Sigmoid colon (tissue), 7 donors: ENCODE data around the gene MVB12B. TPM values are rescaled to one million over a fixed set of nuclear protein-coding genes. Genes with fewer than 3 reads are reported as not detected.

Source experiments
- DNase-seq: peaks from one replicate; pipeline ENCODE4 v3.0.0-alpha.2; 2019
- H3K27ac ChIP-seq, 4 donors: fragments of 200-600 bp; sonication (generic); one replicate each; pipeline ENCODE4 v1.5.1; 2016 to 2019; ENCODE audit warnings: mild to moderate bottlenecking in 1 of 4
- H3K27me3 ChIP-seq, 3 donors: fragments of 200-600 bp; sonication (generic); one replicate each; pipeline ENCODE4 v1.5.1; 2019; ENCODE audit warnings: mild to moderate bottlenecking in 1 of 3
- H3K36me3 ChIP-seq, 4 donors: fragments of 200-600 bp; sonication (generic); one replicate each; pipeline ENCODE4 v1.5.1; 2016 to 2019
- H3K4me1 ChIP-seq, 4 donors: fragments of 200-600 bp; sonication (generic); one replicate each; pipeline ENCODE4 v1.5.1; 2017 to 2019
- H3K4me3 ChIP-seq, 4 donors: fragments of 200-600 bp; sonication (generic); one replicate each; pipeline ENCODE4 v1.5.1; 2017 to 2019; ENCODE audit warnings: mild to moderate bottlenecking in 2 of 4, moderate library complexity in 1 of 4
- H3K9me3 ChIP-seq, 4 donors: fragments of 200-600 bp in 3 of 4; sonication (generic) in 3 of 4; one replicate each; pipeline versions ENCODE4 v1.5.1 to v1.6.1; 2013 to 2019
- EP300 ChIP-seq, 4 donors: sonication (generic); formaldehyde crosslinking; IDR thresholded peaks; one replicate each; pipeline ENCODE4 v1.6.1; 2017; ENCODE audit warnings: antibody characterized with exemption in 4 of 4
- POLR2A ChIP-seq, 2 donors: fragments of 450-650 bp; IDR thresholded peaks; one replicate each; pipeline ENCODE4 v1.6.1; 2016; ENCODE audit warnings: antibody characterized with exemption in 2 of 2, mild to moderate bottlenecking in 2 of 2, moderate library complexity in 2 of 2
- POLR2AphosphoS5 ChIP-seq, 4 donors: sonication (generic); formaldehyde crosslinking; IDR thresholded peaks; one replicate each; pipeline ENCODE4 v1.6.1; 2017; ENCODE audit warnings: antibody characterized with exemption in 4 of 4
- WGBS, 2 donors: extraction: QIAGEN DNeasy Blood & Tissue Kit; methylation state at CpG; one replicate each; pipeline ENCODE4 v1.1.7; 2013; 5-methylcytosine and 5-hydroxymethylcytosine counted together
- intact Hi-C: fragments of 100-400 bp; cut with DNase I; formaldehyde crosslinking; loops from one replicate; pipeline ENCODE4 v1.15.1; 2023
- polyA plus RNA-seq, 3 donors: library from polyadenylated mRNA; stranded (reverse); fragments of 200-250 nt; gene quantifications; one replicate each; pipeline ENCODE4 v1.2.3, GENCODE V29; 2013
- total RNA-seq, 4 donors: library from RNA; depleted of rRNA; stranded (reverse); fragments of >200 nt; gene quantifications; one replicate each; pipeline ENCODE4 v1.1.0, GENCODE V29; 2016
- TF ChIP-seq, protein P1 (sequence below), 4 experiments: fragments of 450-650 bp in 3 of 4; fragments of 200-600 bp in 1 of 4; IDR thresholded peaks; one replicate each; pipeline ENCODE4 v1.5.1; 2016 to 2019; ENCODE audit warnings: antibody characterized with exemption in 4 of 4, mild to moderate bottlenecking in 3 of 4, moderate library complexity in 2 of 4
- donor health status: healthy with polysubstance abuse.
- donor health status: Bipolar disorder and iron deficiency.
- donor health status: healthy.

The MVB12B gene
- total and polyA plus RNA-seq, 7 donors = 5.1 to 14.4 (median 12.2) TPM

DNA sequence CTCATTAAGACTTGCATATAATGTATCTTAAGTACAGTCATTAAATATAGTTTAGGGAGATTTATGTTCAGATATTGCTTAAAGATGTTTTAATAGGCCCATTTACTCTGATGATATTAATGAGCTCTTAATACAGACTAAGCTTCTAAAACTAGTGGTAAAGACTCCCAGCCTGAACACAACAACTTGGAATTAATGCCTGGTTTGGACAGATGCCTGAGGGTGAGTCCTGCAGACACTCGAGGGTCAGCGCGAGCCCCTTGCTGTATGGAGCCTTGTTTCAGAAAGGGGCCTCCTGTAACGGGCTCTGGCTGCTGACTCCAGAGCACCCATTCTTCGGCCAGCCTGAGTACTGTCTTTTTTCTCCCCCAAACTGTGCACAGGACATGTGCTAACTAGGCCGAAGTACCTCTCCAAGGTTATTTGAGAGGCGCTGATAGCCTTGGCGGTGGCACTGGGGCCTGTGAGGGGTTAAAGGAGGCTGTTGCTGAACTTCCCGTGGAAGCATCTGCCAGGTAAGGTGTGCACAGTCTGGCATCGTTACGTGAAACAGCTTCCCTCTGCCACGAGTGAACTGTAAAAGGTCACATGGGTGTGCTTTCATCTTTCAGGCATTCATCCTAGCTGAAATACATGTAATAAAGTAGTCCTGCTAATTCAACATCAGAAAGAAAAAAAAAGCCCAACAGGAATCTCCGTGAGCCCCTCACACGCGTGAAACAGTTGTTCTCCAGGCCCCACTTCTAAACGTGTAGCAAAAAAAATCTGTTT, 113.4 kb downstream of the MVB12B start:
- Histone ChIP-seq H3K27me3 (no peaks in the 10 kb centered on the region), H3K36me3 (no peaks in the 10 kb centered on the region), H3K9me3 (no peaks in the 10 kb centered on the region), H3K27ac (no peak overlapping the region), H3K4me1 (no peaks in the 10 kb centered on the region), H3K4me3 (no peak overlapping the region)
- TF ChIP-seq, protein P1, sequence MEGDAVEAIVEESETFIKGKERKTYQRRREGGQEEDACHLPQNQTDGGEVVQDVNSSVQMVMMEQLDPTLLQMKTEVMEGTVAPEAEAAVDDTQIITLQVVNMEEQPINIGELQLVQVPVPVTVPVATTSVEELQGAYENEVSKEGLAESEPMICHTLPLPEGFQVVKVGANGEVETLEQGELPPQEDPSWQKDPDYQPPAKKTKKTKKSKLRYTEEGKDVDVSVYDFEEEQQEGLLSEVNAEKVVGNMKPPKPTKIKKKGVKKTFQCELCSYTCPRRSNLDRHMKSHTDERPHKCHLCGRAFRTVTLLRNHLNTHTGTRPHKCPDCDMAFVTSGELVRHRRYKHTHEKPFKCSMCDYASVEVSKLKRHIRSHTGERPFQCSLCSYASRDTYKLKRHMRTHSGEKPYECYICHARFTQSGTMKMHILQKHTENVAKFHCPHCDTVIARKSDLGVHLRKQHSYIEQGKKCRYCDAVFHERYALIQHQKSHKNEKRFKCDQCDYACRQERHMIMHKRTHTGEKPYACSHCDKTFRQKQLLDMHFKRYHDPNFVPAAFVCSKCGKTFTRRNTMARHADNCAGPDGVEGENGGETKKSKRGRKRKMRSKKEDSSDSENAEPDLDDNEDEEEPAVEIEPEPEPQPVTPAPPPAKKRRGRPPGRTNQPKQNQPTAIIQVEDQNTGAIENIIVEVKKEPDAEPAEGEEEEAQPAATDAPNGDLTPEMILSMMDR (IDR thresholded peaks at IDR 0.05) = no peak
- TF ChIP-seq POLR2AphosphoS5 (IDR thresholded peaks at IDR 0.05) = no peak
- TF ChIP-seq EP300 (IDR thresholded peaks at IDR 0.05) = no peak
- TF ChIP-seq POLR2A (IDR thresholded peaks at IDR 0.05) = no peak
- 81 to 82% methylated on average over 16 of the region's 16 CpGs for WGBS, 2 donors
- peak; percentile 19 for DNase-seq
- intact Hi-C loops = no loop called here

DNA sequence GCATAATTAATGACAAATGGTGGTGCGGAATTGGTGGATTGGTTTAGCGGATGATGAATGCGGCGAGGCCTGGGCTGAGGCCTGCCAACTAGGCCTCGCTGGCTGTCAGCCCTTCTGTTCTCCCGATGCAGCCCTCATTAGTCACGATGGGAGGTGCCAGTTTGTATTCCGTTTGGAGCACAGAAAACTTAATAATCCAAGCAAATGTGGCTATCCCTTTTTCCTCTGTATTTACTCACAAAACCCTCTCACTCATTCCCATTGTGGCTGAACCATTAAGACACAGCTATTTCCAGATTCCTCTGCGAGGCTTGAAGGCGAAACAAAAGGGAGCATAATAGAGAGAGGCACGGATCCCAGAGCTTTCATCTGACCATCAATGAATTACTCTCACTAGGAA, 114.3 kb downstream of the MVB12B start:
- H3K36me3 ChIP-seq = no peaks in the 10 kb centered on the region
- DNase-seq = peak; percentile 28
- intact Hi-C loops = no loop called here
- TF ChIP-seq POLR2AphosphoS5 (IDR thresholded peaks at IDR 0.05) (no peak), EP300 (IDR thresholded peaks at IDR 0.05) (no peak), POLR2A (IDR thresholded peaks at IDR 0.05) (no peak)
- TF ChIP-seq, protein P1 (IDR thresholded peaks at IDR 0.05) = no peak
- no peaks in the 10 kb centered on the region for H3K9me3 ChIP-seq
- no peak overlapping the region for H3K27ac ChIP-seq
- no peaks in the 10 kb centered on the region for H3K27me3 ChIP-seq
- WGBS, 2 donors = 94% methylated on average over 11 of the region's 11 CpGs
- H3K4me3 ChIP-seq = no peak overlapping the region
- H3K4me1 ChIP-seq = no peaks in the 10 kb centered on the region

DNA sequence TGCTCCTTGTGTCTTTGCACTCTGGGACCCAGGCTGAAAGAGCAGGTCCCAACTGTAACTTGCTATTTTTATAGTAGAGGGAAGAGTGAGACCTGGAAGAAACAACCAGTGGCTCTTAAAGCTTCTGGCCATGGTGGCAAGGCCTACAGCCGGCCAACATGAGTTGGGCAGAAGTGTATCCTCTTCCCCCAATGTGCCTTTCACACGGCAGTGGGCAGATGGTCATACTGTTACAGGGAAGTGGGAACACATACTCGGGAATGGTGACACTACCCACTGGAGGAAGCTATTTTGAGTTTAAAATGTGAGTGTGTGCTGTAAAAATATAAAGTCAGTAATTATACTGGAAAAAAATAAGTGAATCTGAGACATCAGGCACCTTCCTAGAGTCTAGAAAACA, 116.0 kb downstream of the MVB12B start:
- Histone ChIP-seq H3K4me3 (no peak overlapping the region), H3K27me3 (no peaks in the 10 kb centered on the region), H3K4me1 (no peaks in the 10 kb centered on the region), H3K36me3 (peaks cover 0 to 1% (median 0%) of the 10 kb centered on the region in 4 donors), H3K9me3 (no peaks in the 10 kb centered on the region), H3K27ac (no peak overlapping the region)
- TF ChIP-seq, protein P1 (IDR thresholded peaks at IDR 0.05) = no peak
- TF ChIP-seq POLR2A (IDR thresholded peaks at IDR 0.05) (no peak), POLR2AphosphoS5 (IDR thresholded peaks at IDR 0.05) (no peak), EP300 (IDR thresholded peaks at IDR 0.05) (no peak)
- DNase-seq = peak; percentile 40
- intact Hi-C loops = no loop called here
- WGBS, 2 donors = 90 to 92% methylated on average over 3 of the region's 3 CpGs

DNA sequence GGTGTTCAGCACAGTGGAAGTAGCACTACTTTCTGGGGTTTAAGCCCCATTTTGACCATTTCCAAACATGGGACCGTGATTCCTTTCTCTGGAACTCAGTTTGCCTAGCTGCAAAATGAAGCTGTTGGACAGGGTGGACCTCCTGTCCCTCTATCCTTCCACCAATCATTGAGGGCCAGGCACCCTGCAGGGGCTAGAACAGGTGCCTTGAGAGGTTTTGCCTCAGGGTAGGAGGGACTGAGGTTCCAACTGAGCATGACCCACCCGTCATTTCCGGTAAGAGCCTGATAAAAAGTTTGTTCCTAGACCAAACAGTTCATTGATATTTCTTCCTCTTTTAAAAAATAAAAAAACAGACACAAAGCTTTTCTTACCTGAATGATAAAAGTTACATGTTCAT, 116.5 kb downstream of the MVB12B start:
- H3K27me3 ChIP-seq = no peaks in the 10 kb centered on the region
- no peak overlapping the region for H3K4me3 ChIP-seq
- peak; percentile 24 for DNase-seq
- intact Hi-C loops = no loop called here
- TF ChIP-seq, protein P1 (IDR thresholded peaks at IDR 0.05) = no peak
- TF ChIP-seq POLR2AphosphoS5 (IDR thresholded peaks at IDR 0.05) (no peak), POLR2A (IDR thresholded peaks at IDR 0.05) (no peak), EP300 (IDR thresholded peaks at IDR 0.05) (no peak)
- H3K4me1 ChIP-seq = no peaks in the 10 kb centered on the region
- peaks cover 0 to 6% (median 0%) of the 10 kb centered on the region in 4 donors for H3K36me3 ChIP-seq
- WGBS, 2 donors = 74 to 92% methylated on average over 3 of the region's 3 CpGs
- H3K27ac ChIP-seq = no peak overlapping the region
- H3K9me3 ChIP-seq = no peaks in the 10 kb centered on the region
